HCT116 (cell line): Measurements from ENCODE around the gene GJA9.

Experiments
- ATF3 ChIP-seq: IDR thresholded peaks from 2 replicates; pipeline ENCODE4 v1.6.1; 2012
- CTCF ChIP-seq, 3 experiments: fragments of 200-600 bp in 1 of 3; sonication (generic) in 1 of 3; IDR thresholded peaks in 2 of 3; conservative IDR thresholded peaks in 1 of 3; 2 replicates each; pipeline ENCODE4 v1.5.1; 2012 to 2017; ENCODE audit warnings: low read depth in 2 of 3, low read length in 2 of 3, antibody characterized with exemption in 1 of 3, borderline replicate concordance in 1 of 3, control low read depth in 1 of 3, mild to moderate bottlenecking in 1 of 3, mixed read lengths in 1 of 3, mixed run types in 1 of 3, moderate library complexity in 1 of 3; ENCODE audit not compliant: insufficient read depth in 1 of 3
- EZH2 ChIP-seq: fragments of 200-600 bp; sonication (generic); IDR thresholded peaks from 2 replicates; pipeline ENCODE4 v1.6.1; 2017; ENCODE audit warnings: antibody characterized with exemption, mixed run types
- EZH2phosphoT487 ChIP-seq: fragments of 200-600 bp; IDR thresholded peaks from 2 replicates; pipeline ENCODE4 v1.6.1; 2018; ENCODE audit warnings: antibody characterized with exemption, borderline replicate concordance
- JUND ChIP-seq: IDR thresholded peaks from 2 replicates; pipeline ENCODE4 v1.6.1; 2012
- POLR2A ChIP-seq: IDR thresholded peaks from 2 replicates; pipeline ENCODE4 v1.7.0; 2011; ENCODE audit warnings: borderline replicate concordance; ENCODE audit not compliant: insufficient read depth, insufficient read length; ENCODE audit errors: extremely low read depth
- POLR2AphosphoS5 ChIP-seq: IDR thresholded peaks from 2 replicates; pipeline ENCODE4 v1.6.1; 2011; ENCODE audit warnings: mild to moderate bottlenecking, low read depth, low read length, moderate library complexity
- REST ChIP-seq: IDR thresholded peaks from 2 replicates; pipeline ENCODE4 v1.6.1; 2012; ENCODE audit warnings: low read depth
- SRF ChIP-seq: IDR thresholded peaks from 2 replicates; pipeline ENCODE4 v1.6.1; 2012; ENCODE audit warnings: low read depth
- YY1 ChIP-seq: IDR thresholded peaks from 2 replicates; pipeline ENCODE4 v1.6.1; 2011; ENCODE audit warnings: low read length, low read depth, moderate library complexity, mild to moderate bottlenecking; ENCODE audit not compliant: insufficient replicate concordance; ENCODE audit errors: extremely low read depth
- ZNF274 ChIP-seq: fragments of 200-500 bp; sonication (Bioruptor generic); IDR thresholded peaks from 2 replicates; pipeline ENCODE4 v1.6.1; 2014; ENCODE audit warnings: mild to moderate bottlenecking, low read depth, low read length, inconsistent platforms

GRCh38 chr1:38840281-38840680 lies 41.1 kb downstream of the GJA9 start:
- no peak for TF ChIP-seq POLR2A
- TF ChIP-seq CTCF (IDR thresholded peaks at IDR 0.05 in 2 of 3, conservative IDR thresholded peaks at IDR 0.05 in 1 of 3; ENCODE audit: borderline replicate concordance in 1 of 3, insufficient read depth in 1 of 3, low read depth in 2 of 3, low read length in 2 of 3), result no peak
- TF ChIP-seq ATF3, result no peak
- TF ChIP-seq EZH2phosphoT487, result no peak
- no peak for TF ChIP-seq SRF
- no peak for TF ChIP-seq REST
- TF ChIP-seq EZH2, result no peak
- no peak for TF ChIP-seq ZNF274
- TF ChIP-seq POLR2AphosphoS5, result no peak
- TF ChIP-seq JUND, result no peak
- TF ChIP-seq YY1, result no peak
